Mononuclear cell (primary cell): ENCODE data around the gene CCDC32. TPM values are rescaled to one million over a fixed set of nuclear protein-coding genes. Genes with fewer than 3 reads are reported as not detected.

Experiments
- H3K27me3 ChIP-seq: 2 replicates; pipeline ENCODE4 v1.6.0; 2011; ENCODE audit warnings: low read length, control low read depth; ENCODE audit not compliant: insufficient read depth
- H3K4me1 ChIP-seq: 2 replicates; pipeline ENCODE4 v1.5.1; 2011; ENCODE audit warnings: mild to moderate bottlenecking, low read length, control low read depth; ENCODE audit not compliant: insufficient read depth
- H3K4me3 ChIP-seq: 2 replicates; pipeline ENCODE4 v1.5.1; 2011; ENCODE audit warnings: mild to moderate bottlenecking, low read length, moderate library complexity
- H3K9me3 ChIP-seq: 2 replicates; pipeline ENCODE4 v1.5.1; 2011; ENCODE audit warnings: low read depth, mild to moderate bottlenecking, control low read depth, low read length
- total RNA-seq: library from RNA; depleted of rRNA; stranded (reverse); fragments of >200 nt; gene quantifications from one replicate; pipeline ENCODE4 v1.2.3, GENCODE V29; 2012

Gene CCDC32
- total RNA-seq, 1 donor = 12.9 TPM

DNA sequence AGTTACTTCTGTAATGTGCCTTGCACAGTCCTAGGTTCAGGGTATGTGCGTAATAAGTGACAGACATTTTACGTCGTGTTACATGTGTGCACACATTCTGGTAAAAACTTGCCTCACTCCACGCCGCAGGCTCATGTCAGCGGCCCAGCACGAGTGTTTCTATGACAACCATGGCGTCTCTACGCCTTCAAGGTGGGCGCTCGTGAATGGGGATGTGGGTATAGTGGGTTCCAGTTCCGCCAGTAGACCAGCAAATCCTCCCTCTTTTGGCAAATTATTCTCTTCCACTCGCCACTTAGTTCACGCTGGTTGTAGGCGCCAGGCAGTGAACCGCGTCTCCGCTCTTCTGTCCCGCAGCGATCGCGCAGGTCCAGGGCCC is 53.8 kb downstream of the CCDC32 start:
- H3K27me3 ChIP-seq = peaks cover 53% of the 10 kb centered on the region
- peak overlapping the region; percentile 27 for H3K4me3 ChIP-seq
- peaks cover 23% of the 10 kb centered on the region for H3K4me1 ChIP-seq
- H3K9me3 ChIP-seq = no peaks in the 10 kb centered on the region

DNA sequence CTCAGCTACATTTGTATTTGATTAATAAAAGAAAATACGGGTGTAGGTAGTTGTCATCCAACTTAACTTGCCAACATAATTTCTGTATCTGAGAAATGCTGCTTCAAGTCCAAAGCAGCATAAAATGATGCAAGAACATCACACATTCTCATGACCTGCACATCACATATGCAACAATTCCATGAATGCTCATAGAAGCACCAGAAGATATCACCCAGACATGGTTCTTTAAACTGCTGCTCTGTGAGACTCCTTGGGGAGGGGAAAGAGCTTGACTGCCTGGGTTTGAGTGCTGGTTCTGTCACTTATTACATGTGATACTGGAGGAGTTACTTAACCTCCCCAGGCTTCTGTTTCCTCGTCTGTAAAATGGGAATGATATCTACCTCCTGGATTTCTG is 54.6 kb downstream of the CCDC32 start:
- Histone ChIP-seq H3K4me3 (no peak overlapping the region), H3K27me3 (peaks cover 55% of the 10 kb centered on the region), H3K9me3 (no peaks in the 10 kb centered on the region), H3K4me1 (peaks cover 23% of the 10 kb centered on the region)

DNA sequence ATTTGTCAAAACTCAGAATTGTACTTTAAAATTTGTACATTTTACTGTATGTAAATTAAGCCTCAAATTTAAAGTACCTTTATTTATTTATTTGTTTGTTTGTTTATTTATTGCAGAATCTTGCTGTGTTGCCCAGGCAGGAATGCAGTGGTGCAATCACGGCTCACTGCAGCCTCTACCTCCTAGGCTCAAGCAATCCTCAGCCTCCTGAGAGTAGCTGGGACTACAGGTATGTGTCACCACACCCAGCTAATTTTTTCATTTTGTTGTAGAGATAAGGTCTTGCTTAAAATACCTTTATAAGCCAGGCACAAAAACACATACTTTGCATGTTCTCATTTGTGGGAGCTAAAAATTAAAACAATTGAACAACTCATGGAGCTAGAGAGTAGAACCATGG is 56.6 kb downstream of the CCDC32 start:
- peaks cover 65% of the 10 kb centered on the region for H3K27me3 ChIP-seq
- H3K9me3 ChIP-seq = no peaks in the 10 kb centered on the region
- H3K4me1 ChIP-seq = peaks cover 23% of the 10 kb centered on the region
- no peak overlapping the region for H3K4me3 ChIP-seq

DNA sequence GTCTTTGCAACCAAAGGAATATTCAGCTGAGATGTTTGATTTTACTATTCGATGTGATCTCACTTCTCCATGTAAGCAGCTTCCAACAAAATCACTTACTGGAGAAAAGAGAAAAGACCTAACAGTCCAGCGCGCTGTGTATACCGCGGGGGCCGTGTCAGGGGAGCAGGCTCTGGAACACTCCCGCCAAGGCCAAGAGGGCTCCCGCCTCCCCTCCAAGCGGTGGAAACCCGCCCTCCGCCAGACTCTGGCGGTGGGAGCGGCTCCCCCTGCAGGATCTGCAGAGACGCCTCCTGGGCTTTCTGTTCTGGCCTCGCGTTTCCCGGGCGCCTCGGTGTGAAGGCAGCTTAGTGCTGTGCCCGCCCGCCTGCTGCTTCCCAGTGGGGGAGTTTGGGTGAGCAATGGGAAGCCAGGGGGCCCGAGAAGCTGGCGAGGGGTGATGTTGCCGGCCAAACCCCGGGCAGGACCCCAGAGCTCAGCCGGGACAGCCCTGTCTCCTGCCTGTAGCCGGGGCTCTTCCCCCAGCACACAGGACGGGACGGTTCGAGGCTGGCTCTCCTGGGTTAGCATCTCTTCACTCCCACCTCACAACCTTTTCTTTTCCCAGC is 57.8 kb downstream of the CCDC32 start:
- H3K4me3 ChIP-seq = no peak overlapping the region
- peaks cover 62% of the 10 kb centered on the region for H3K27me3 ChIP-seq
- H3K4me1 ChIP-seq = peaks cover 23% of the 10 kb centered on the region
- no peaks in the 10 kb centered on the region for H3K9me3 ChIP-seq

Other genes starting within 250 kb of the CCDC32 start
- 28.1 TPM for gene INAFM2, start 241.3 kb downstream of the CCDC32 start, total RNA-seq
- gene CCDC9B, start 224.1 kb downstream of the CCDC32 start, total RNA-seq = 0.63 TPM
- gene PHGR1, start 214.0 kb downstream of the CCDC32 start, total RNA-seq = not detected
- gene DISP2, start 206.8 kb downstream of the CCDC32 start, total RNA-seq = under 0.01 TPM
- gene KNSTRN, start 182.3 kb downstream of the CCDC32 start, total RNA-seq = 7.1 TPM
- 12.7 TPM for gene IVD, start 159.2 kb downstream of the CCDC32 start, total RNA-seq
- 13.9 TPM for gene BAHD1, start 124.1 kb downstream of the CCDC32 start, total RNA-seq
- 3.9 TPM for gene CHST14, start 94.1 kb downstream of the CCDC32 start, total RNA-seq
- 17.4 TPM for gene RPUSD2, start 4.3 kb upstream of the CCDC32 start, total RNA-seq
- 3.3 TPM for gene KNL1, start 29.2 kb upstream of the CCDC32 start, total RNA-seq
- 1.2 TPM for gene RAD51, start 130.1 kb upstream of the CCDC32 start, total RNA-seq
- 13.9 TPM for gene RMDN3, start 190.2 kb upstream of the CCDC32 start, total RNA-seq
- gene GCHFR, start 199.0 kb upstream of the CCDC32 start, total RNA-seq = 15.5 TPM
- gene C15orf62, start 204.9 kb upstream of the CCDC32 start, total RNA-seq = 0.73 TPM
- gene ZFYVE19, start 242.0 kb upstream of the CCDC32 start, total RNA-seq = 7.2 TPM
- 7.2 TPM for gene DNAJC17, start 242.4 kb upstream of the CCDC32 start, total RNA-seq